GM10266 (cell line): ENCODE measurements around the gene TAGLN3.
A peak's percentile ranks its signal among the peaks of the same experiment; 100 is the strongest.

Experiments
- DNase-seq: peaks from one replicate; pipeline ENCODE4 v3.0.0; 2012; ENCODE audit errors: extremely low spot score
- CTCF ChIP-seq: IDR thresholded peaks from 2 replicates; pipeline ENCODE4 v1.5.1; 2012; ENCODE audit warnings: mild to moderate bottlenecking, low read depth; ENCODE audit not compliant: control insufficient read depth, insufficient read depth; ENCODE audit errors: missing control alignments

Gene TAGLN3

GRCh38 chr3:111978583-111979433, 19.9 kb upstream of the TAGLN3 start, which contains the start of gene ABHD10:
Gene ABHD10 (plus strand): TSS chr3:111979026. CDS start chr3:111979062, 36 bp downstream.
- peak; percentile 87 for DNase-seq
- TF ChIP-seq CTCF = no peak

GRCh38 chr3:111979434-111980038, 19.2 kb upstream of the TAGLN3 start:
- peak; percentile 23 for DNase-seq
- TF ChIP-seq CTCF = no peak

- DNase-seq = no peak
- TF ChIP-seq CTCF = no peak
Measured at GRCh38 chr3:111980716-111981456, 17.8 kb upstream of the TAGLN3 start.

- TF ChIP-seq CTCF = no peak
- DNase-seq = no peak
Measured at GRCh38 chr3:111981457-111981763, 17.3 kb upstream of the TAGLN3 start.

- DNase-seq = no peak
- TF ChIP-seq CTCF = no peak
Measured at GRCh38 chr3:111984636-111985298, 14.0 kb upstream of the TAGLN3 start.

- TF ChIP-seq CTCF = no peak
- no peak for DNase-seq
Measured at GRCh38 chr3:111986800-111987199, 11.9 kb upstream of the TAGLN3 start.
